Immature natural killer cell (primary cell): ENCODE measurements around the gene SHC1. TPM values are rescaled to one million over a fixed set of nuclear protein-coding genes. Genes with fewer than 3 reads are reported as not detected.

Experiments used
- polyA plus RNA-seq, 3 donors: library from polyadenylated mRNA; unstranded; fragments of 300-500 nt; fragmentation: Illumina TruSeq; gene quantifications; one replicate each; pipeline ENCODE4 v1.2.3, GENCODE V29; 2021

The SHC1 gene
- polyA plus RNA-seq, 3 donors from 2014 or later: 32.3 to 49.4 (median 42.5) TPM

Other genes starting within 250 kb of the SHC1 start
- not detected for gene KCNN3, start 100.5 kb downstream of the SHC1 start, polyA plus RNA-seq
- gene PMVK, start 34.0 kb downstream of the SHC1 start, polyA plus RNA-seq: 10 to 100 TPM; 52.5 to 53.8 (median 53.6) TPM
- gene PBXIP1, start 14.6 kb downstream of the SHC1 start, polyA plus RNA-seq: 100 to 1,000 TPM in 1 of 3 donors, 10 to 100 TPM in 2; 45.1 to 117 (median 94.6) TPM
- gene PYGO2, start 9.0 kb downstream of the SHC1 start, polyA plus RNA-seq: 10 to 100 TPM; 15.0 to 39.1 (median 15.4) TPM
- 10 to 100 TPM; 59.5 to 82.7 (median 67.5) TPM for gene CKS1B, start 3.9 kb upstream of the SHC1 start, polyA plus RNA-seq
- gene FLAD1, start 12.6 kb upstream of the SHC1 start, polyA plus RNA-seq: 10 to 100 TPM; 40.9 to 99.7 (median 41.7) TPM
- not detected for gene LENEP, start 22.8 kb upstream of the SHC1 start, polyA plus RNA-seq
- 1 to 10 TPM in 2 of 3 donors, under 1 TPM in 1; 0.96 to 3.3 (median 1.8) TPM for gene ZBTB7B, start 32.1 kb upstream of the SHC1 start, polyA plus RNA-seq
- gene DCST2, start 63.0 kb upstream of the SHC1 start, polyA plus RNA-seq: not detected
- gene DCST1, start 63.1 kb upstream of the SHC1 start, polyA plus RNA-seq: not detected
- 10 to 100 TPM; 10.4 to 27.1 (median 24.3) TPM for gene ADAM15, start 80.6 kb upstream of the SHC1 start, polyA plus RNA-seq
- gene EFNA4, start 93.0 kb upstream of the SHC1 start, polyA plus RNA-seq: 1 to 10 TPM; 1.1 to 3.0 (median 2.6) TPM
- 1 to 10 TPM in 1 of 3 donors, under 1 TPM in 2; 0.70 to 2.3 (median 0.94) TPM for gene EFNA3, start 108.1 kb upstream of the SHC1 start, polyA plus RNA-seq
- gene EFNA1, start 157.1 kb upstream of the SHC1 start, polyA plus RNA-seq: 1 to 10 TPM in 2 of 3 donors, under 1 TPM in 1; 0.64 to 4.0 (median 1.1) TPM
- 100 to 1,000 TPM in 1 of 3 donors, 10 to 100 TPM in 2; 59.5 to 120 (median 93.0) TPM for gene SLC50A1, start 165.1 kb upstream of the SHC1 start, polyA plus RNA-seq
- gene DPM3, start 169.8 kb upstream of the SHC1 start, polyA plus RNA-seq: 100 to 1,000 TPM; 103 to 274 (median 126) TPM
- gene KRTCAP2, start 202.6 kb upstream of the SHC1 start, polyA plus RNA-seq: 100 to 1,000 TPM; 396 to 465 (median 435) TPM
- under 1 TPM in 1 of 3 donors, not detected in 2; 0.43 TPM for gene TRIM46, start 203.1 kb upstream of the SHC1 start, polyA plus RNA-seq
- 1 to 10 TPM in 2 of 3 donors, not detected in 1; 1.3 to 1.8 TPM for gene THBS3, start 237.2 kb upstream of the SHC1 start, polyA plus RNA-seq
- 10 to 100 TPM; 51.1 to 62.6 (median 55.1) TPM for gene MTX1, start 237.9 kb upstream of the SHC1 start, polyA plus RNA-seq